ENCODE measurements around the gene TSPAN15.
A peak's percentile ranks its signal among the peaks of the same experiment; 100 is the strongest.
"Not testable (repeated sequence)": the region's sequence is repeated elsewhere in the genome, so short reads cannot be mapped to it uniquely, and the experiment has no call there.

TSPAN15 gene

DNA sequence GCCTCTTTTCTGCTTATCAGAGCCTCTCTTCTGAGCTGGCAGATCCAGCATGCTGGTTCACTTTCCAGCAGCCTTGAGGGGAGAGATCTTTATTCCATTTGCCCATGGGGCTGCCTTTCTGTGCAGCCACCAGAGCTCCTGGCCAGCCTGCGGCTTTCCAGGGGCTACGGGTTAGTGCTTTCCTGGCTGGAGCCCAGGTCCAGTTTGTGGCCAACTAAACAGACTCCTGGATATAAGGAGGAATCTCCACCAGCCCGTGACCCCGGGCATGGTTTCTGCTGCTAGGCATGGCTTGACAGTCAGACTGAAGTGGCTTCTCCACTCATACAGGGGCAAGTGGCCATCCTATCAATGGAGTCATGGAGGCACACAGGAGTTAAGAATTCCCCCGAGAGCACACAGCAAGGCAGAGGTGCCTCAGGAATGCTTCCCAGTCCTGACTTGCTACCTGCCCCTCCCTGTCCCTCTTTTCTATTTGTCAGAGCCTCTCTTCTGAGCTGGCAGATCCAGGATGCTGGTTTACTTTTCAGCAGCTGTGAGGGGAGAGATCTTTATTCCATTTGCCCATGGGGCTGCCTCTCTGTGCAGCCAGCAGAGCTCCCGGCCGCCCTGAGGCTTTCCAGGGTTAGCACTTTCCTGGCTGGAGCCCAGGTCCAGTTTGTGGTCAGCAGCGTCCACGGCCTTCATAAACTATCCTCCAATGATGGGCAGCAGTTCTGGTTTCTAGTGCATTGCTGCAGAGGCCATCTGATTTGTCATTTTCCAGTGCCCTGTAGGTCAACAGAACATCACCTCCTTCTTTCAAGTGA, 35.9 kb downstream of the TSPAN15 start:
- Histone ChIP-seq H3K27me3 (ENCODE audit: control insufficient read depth, insufficient read depth, low read length) (no peaks in the 10 kb centered on the region), H3K4me3 (ENCODE audit: low read depth, low read length) (no peak overlapping the region), H3K9ac (ENCODE audit: low read depth, low read length) (no peak overlapping the region), H3K4me1 (ENCODE audit: control insufficient read depth, insufficient read depth, low read length) (no peaks in the 10 kb centered on the region), H3K9me3 (ENCODE audit: control insufficient read depth, insufficient read depth, low read length) (no peaks in the 10 kb centered on the region), H3K36me3 (ENCODE audit: control insufficient read depth, insufficient read depth, low read length) (no peaks in the 10 kb centered on the region)

DNA sequence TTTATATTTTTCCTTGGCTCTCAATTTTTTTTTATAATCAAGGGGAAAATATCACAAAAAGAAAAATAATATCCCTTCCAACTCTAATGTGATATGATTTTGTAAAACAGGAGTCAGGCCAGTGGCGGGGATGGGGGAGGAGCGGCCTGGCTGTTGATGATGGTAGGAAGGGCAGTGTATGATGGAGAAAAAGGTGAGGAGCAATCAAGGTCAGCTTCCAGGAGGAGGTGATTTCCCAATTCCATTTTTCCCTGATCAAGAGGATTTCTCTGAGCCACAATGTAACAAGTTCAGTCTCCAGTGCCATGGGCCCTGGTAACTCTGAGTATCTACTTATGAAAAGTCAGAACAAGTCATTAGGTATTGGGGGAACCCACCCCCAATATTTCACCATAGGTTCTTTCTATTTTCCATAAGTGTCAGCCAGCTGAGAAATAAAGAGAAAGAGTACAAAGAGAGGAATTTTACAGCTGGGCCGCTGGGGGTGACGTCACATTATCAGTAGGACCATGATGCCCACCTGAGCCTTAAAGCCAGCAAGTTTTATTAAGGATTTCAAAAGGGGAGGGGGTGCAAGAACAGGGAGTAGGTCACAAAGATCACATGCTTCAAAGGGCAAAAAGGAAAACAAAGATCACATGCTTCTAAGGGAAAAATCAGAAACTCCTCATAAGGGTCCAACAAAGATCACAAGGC, 37.0 kb downstream of the TSPAN15 start:
- not testable (repeated sequence) for H3K4me3 ChIP-seq (ENCODE audit: low read depth, low read length); H3K27me3 ChIP-seq (ENCODE audit: control insufficient read depth, insufficient read depth, low read length)

DNA sequence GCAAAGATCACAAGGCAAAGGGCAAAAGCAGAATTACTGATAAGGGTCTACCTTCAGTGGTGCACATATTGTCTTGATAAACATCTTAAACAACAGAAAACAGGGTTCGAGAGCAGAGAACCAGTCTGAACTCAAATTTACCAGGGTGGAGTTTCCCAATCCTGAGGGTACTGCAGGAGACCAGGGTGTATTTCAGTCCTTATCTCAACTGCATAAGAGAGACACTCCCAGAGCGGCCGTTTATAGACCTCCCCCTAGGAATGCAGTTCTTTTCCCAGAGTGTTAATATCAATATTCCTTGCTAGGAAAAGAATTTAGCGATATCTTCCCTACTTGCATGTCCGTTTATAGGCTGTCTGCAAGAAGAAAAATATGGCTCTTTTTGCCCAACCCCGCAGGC, 37.6 kb downstream of the TSPAN15 start:
- H3K9ac ChIP-seq (ENCODE audit: low read depth, low read length); H3K27me3 ChIP-seq (ENCODE audit: control insufficient read depth, insufficient read depth, low read length); H3K4me3 ChIP-seq (ENCODE audit: low read depth, low read length); H3K9me3 ChIP-seq (ENCODE audit: control insufficient read depth, insufficient read depth, low read length); H3K4me1 ChIP-seq (ENCODE audit: control insufficient read depth, insufficient read depth, low read length); H3K36me3 ChIP-seq (ENCODE audit: control insufficient read depth, insufficient read depth, low read length): not testable (repeated sequence)

More for the DNA sequence above, 37.0 kb downstream of the TSPAN15 start:
- H3K4me1 ChIP-seq (ENCODE audit: control insufficient read depth, insufficient read depth, low read length); H3K9ac ChIP-seq (ENCODE audit: low read depth, low read length); H3K9me3 ChIP-seq (ENCODE audit: control insufficient read depth, insufficient read depth, low read length); H3K36me3 ChIP-seq (ENCODE audit: control insufficient read depth, insufficient read depth, low read length): not testable (repeated sequence)

DNA sequence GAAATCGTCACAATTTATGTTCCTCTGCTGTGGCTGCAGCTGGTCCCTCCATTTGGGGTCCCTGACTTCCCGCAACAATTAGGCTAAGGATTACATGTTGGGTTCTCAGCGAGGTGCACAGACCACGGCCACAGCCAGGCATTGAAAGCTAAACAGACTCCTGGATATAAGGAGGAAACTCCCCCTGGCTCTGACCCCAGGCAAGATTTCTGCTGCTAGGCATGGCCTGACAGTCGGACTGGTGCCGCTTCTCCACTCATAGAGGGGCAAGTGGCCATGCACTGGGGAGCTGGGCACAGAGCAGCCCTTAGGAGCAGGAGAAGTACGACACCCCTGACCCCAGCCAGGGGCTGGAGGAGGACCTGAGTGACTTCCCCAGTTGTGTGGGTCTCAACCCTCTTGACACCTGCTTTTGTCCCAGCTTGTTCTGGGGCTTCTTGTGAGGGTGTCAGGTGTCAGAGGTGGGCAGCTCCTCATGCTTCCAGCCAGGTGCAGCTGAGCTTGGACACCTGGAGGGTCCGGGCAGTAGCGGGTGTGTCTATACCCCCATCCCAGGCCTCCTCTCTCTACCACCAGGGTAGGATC, 38.3 kb downstream of the TSPAN15 start:
- Histone ChIP-seq H3K9me3 (ENCODE audit: control insufficient read depth, insufficient read depth, low read length) (no peaks in the 10 kb centered on the region), H3K36me3 (ENCODE audit: control insufficient read depth, insufficient read depth, low read length) (no peaks in the 10 kb centered on the region), H3K9ac (ENCODE audit: low read depth, low read length) (no peak overlapping the region), H3K4me3 (ENCODE audit: low read depth, low read length) (no peak overlapping the region), H3K27me3 (ENCODE audit: control insufficient read depth, insufficient read depth, low read length) (no peaks in the 10 kb centered on the region), H3K4me1 (ENCODE audit: control insufficient read depth, insufficient read depth, low read length) (no peaks in the 10 kb centered on the region)

DNA sequence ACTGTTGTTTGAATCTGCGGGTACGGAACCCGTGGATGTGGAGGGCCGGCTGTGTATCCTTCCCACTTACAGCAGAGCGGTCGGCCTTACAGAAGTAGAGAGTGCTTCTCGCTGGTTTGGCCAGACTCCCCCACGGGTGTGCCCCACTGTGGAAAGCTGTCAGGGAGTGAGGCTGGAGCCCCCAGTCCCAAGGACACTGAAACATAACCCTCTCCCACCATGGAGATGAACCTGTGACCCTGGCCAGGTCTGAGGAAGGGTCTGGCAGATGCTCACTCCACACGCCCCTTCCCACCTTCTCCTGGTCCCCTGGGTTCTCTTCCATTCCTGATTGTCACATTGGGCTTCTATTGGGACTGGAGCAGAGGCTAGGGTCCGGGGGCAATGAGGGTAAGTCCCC, 39.6 kb downstream of the TSPAN15 start:
- Histone ChIP-seq H3K4me1 (ENCODE audit: control insufficient read depth, insufficient read depth, low read length) (no peaks in the 10 kb centered on the region), H3K9me3 (ENCODE audit: control insufficient read depth, insufficient read depth, low read length) (no peaks in the 10 kb centered on the region), H3K27me3 (ENCODE audit: control insufficient read depth, insufficient read depth, low read length) (no peaks in the 10 kb centered on the region), H3K9ac (ENCODE audit: low read depth, low read length) (no peak overlapping the region), H3K4me3 (ENCODE audit: low read depth, low read length) (no peak overlapping the region), H3K36me3 (ENCODE audit: control insufficient read depth, insufficient read depth, low read length) (no peaks in the 10 kb centered on the region)

DNA sequence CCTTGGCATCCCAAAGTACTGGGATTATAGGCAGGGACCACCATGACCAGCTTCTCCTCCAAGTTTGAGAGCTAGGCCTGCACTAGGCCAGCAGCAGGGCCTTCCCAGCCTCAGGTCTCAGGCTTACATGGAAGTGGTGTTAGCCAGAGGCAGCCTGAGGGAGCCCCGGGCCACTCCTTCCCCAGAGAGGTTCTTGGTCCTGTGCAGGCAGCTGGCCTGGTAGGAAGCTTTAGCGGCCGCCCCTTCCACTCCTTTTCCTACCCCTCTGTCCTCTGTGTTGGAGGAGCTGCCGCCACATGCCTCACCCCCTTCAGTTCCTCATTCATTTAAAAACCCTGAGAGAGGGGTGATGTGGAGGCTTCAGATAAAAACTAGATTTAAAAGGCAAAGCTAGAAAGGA, 40.3 kb downstream of the TSPAN15 start:
- no peaks in the 10 kb centered on the region for H3K27me3 ChIP-seq (ENCODE audit: control insufficient read depth, insufficient read depth, low read length)
- no peaks in the 10 kb centered on the region for H3K4me1 ChIP-seq (ENCODE audit: control insufficient read depth, insufficient read depth, low read length)
- no peak overlapping the region for H3K9ac ChIP-seq (ENCODE audit: low read depth, low read length)
- H3K36me3 ChIP-seq (ENCODE audit: control insufficient read depth, insufficient read depth, low read length): no peaks in the 10 kb centered on the region
- H3K9me3 ChIP-seq (ENCODE audit: control insufficient read depth, insufficient read depth, low read length): no peaks in the 10 kb centered on the region
- H3K4me3 ChIP-seq (ENCODE audit: low read depth, low read length): no peak overlapping the region

DNA sequence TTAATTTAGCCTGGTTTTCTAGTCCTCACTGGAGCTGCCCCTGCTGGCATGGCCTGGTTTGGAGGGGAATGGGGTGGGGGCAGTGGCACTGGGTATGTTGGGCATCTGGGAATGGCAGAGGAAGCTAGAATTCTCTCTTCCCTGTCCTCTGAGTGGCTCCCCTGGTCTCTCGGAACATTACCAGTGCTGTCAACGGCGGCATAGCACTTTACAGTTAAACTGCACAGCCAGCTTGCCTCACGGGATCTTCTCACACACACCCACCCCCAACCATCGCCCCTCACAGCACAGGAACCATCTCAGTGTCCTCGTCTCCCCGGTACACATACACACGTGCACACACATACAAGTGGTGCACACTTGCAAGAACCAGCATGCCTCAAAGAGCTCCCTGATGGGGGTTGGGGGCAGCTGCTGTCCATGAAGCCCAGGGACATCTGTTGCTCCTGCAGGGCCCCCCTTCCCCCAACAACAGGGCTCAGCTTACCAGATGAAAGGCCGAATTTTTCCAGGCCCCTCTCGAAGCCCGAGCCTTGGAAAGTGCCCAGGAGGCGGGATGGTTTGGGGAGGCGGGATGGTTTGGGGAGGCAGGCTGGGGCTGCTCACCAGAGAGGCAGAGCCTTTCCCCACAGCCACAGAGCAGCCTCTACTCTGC, 41.0 kb downstream of the TSPAN15 start:
- no peaks in the 10 kb centered on the region for H3K9me3 ChIP-seq (ENCODE audit: control insufficient read depth, insufficient read depth, low read length)
- no peaks in the 10 kb centered on the region for H3K36me3 ChIP-seq (ENCODE audit: control insufficient read depth, insufficient read depth, low read length)
- no peak overlapping the region for H3K4me3 ChIP-seq (ENCODE audit: low read depth, low read length)
- peak overlapping the region; percentile 37 for H3K9ac ChIP-seq (ENCODE audit: low read depth, low read length)
- no peaks in the 10 kb centered on the region for H3K27me3 ChIP-seq (ENCODE audit: control insufficient read depth, insufficient read depth, low read length)
- no peaks in the 10 kb centered on the region for H3K4me1 ChIP-seq (ENCODE audit: control insufficient read depth, insufficient read depth, low read length)

DNA sequence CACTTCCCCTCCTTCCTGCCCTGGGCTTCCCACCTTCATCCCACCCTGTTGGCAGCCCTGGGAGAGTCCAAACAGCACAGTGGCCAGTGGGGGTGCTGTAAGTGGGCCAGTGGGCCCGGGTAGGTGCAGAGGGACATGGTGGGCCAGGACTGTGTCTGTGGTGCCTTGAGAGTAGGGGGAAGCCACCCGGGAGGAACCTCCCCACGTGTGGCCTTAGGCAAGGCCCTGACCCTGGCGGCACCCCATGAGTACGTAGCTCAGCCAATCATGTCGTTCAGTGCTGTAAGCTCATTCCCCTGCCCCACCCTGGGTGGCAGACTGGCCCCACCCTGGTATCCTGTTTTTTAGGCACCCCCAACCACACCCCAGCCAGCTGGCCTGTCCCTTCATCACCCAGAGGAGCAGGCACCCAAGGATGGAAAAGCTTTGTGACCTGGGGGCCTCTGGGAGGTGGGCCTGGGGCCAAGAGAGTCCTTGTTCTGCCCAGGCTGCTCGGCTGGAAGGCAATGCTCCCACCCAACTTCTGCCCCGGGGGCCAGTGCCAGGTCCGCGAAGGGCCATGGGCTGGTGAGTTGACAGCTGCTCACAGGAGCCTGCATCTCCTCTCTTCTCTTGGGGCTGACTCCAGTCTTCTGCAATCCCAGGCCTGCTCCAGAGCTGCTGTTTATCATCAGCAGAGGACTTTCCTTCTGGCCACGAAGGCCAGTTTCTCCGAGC, 41.6 kb downstream of the TSPAN15 start:
- Histone ChIP-seq H3K9ac (ENCODE audit: low read depth, low read length) (peak overlapping the region; percentile 37), H3K9me3 (ENCODE audit: control insufficient read depth, insufficient read depth, low read length) (no peaks in the 10 kb centered on the region), H3K4me3 (ENCODE audit: low read depth, low read length) (no peak overlapping the region), H3K27me3 (ENCODE audit: control insufficient read depth, insufficient read depth, low read length) (no peaks in the 10 kb centered on the region), H3K36me3 (ENCODE audit: control insufficient read depth, insufficient read depth, low read length) (no peaks in the 10 kb centered on the region), H3K4me1 (ENCODE audit: control insufficient read depth, insufficient read depth, low read length) (no peaks in the 10 kb centered on the region)

DNA sequence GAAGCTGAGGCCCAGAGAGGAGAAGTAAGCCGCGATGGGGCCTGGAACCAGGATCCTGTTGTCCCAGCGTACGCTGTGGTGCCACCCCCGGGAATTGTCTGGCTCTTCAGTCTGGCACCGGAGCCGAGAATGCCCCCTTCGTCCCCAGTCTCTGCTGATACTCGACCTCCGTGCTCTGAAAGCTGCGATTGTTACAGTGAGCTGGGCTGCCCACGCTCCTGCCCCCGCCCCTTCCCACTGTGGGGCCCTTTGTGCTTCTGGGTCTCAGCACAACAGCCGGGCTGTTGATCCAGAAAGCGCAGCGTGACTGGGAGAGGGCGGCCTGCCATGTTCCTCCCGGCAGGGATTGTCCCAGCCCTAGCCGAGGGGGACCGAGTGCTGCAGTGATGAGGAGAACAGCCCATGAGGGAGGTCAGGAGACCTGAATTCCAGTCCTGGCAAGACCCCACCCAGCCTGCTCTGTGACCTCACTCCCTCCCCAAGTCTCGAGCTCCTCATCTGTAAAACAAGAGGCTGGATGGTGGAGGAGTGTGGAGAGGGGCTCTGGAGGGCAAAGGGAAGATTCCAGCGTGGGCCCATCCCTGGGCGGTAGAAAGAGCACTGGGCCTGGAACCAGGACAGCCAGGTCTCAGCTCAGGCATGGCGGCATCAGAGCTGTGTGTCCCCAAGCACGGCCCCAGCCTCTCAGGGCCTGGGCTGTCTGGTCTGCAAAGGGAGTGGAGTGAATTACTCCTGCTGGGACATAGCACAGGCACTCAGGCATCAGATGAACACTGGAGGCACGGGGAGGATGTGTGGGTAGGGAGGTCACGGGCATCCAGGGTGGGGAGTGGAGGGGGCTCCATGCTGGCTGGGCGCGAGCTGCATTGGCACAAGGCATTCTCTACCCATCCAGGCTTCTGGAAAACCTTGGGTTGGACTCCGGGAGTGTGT, 43.6 kb downstream of the TSPAN15 start:
- Histone ChIP-seq H3K4me1 (ENCODE audit: control insufficient read depth, insufficient read depth, low read length) (no peaks in the 10 kb centered on the region), H3K27me3 (ENCODE audit: control insufficient read depth, insufficient read depth, low read length) (no peaks in the 10 kb centered on the region), H3K9me3 (ENCODE audit: control insufficient read depth, insufficient read depth, low read length) (no peaks in the 10 kb centered on the region), H3K4me3 (ENCODE audit: low read depth, low read length) (no peak overlapping the region), H3K36me3 (ENCODE audit: control insufficient read depth, insufficient read depth, low read length) (no peaks in the 10 kb centered on the region), H3K9ac (ENCODE audit: low read depth, low read length) (no peak overlapping the region)

DNA sequence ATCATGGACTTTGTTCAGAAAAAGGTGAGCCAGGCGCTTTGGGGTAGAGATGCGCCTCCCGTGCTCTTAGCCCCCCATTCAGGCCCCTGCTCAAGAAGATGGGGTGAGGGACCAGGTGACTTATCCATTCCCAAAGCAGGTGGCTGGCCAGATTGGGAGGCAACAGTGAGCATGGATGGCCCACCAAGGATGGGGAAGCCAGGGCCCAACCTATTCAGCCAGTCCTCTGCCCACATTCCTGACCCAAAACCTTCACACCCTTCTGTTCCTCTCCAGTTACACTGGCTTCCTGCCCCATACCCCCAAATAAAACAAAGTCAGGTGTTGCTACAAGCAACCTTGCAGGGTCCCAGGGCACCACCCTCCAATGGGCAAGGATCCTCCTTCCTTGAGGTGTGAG, 44.4 kb downstream of the TSPAN15 start:
- Histone ChIP-seq H3K9me3 (ENCODE audit: control insufficient read depth, insufficient read depth, low read length) (no peaks in the 10 kb centered on the region), H3K27me3 (ENCODE audit: control insufficient read depth, insufficient read depth, low read length) (no peaks in the 10 kb centered on the region), H3K4me3 (ENCODE audit: low read depth, low read length) (no peak overlapping the region), H3K4me1 (ENCODE audit: control insufficient read depth, insufficient read depth, low read length) (no peaks in the 10 kb centered on the region), H3K9ac (ENCODE audit: low read depth, low read length) (no peak overlapping the region), H3K36me3 (ENCODE audit: control insufficient read depth, insufficient read depth, low read length) (no peaks in the 10 kb centered on the region)

Data from iPS-15b (cell line).